ENCODE measurements around the gene RPS19. TPM values are rescaled to one million over a fixed set of nuclear protein-coding genes. Genes with fewer than 3 reads are reported as not detected.

The RPS19 gene
- total and polyA plus RNA-seq, 4 donors: 275 to 655 (median 476) TPM

DNA sequence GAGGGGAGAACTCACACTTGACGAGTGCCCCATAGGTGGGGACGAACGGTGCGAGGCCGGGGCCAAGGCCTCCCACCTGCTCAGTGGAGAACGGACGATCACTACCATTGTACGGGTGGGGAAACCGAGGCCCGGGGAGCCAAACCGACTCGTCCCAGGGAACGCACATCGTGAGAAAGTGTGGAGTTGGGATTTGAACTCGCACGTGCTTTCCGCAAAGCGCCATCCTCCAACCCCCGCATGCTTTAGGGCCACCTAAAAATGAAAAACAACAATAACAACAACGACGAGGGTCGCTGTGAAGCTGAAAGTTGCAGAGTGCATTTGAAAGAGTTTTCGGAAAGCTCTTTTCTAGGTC lies 23.4 kb downstream of the RPS19 start:
- WGBS: 2% methylated on average over 23 of the region's 23 CpGs
- Histone ChIP-seq H3K4me3 (ENCODE audit: low read depth in 1 of 3, low read length in 3 of 3) (peak overlapping the region; percentile 78 to 97 (median 82)), H3K4me1 (ENCODE audit: control insufficient read depth in 4 of 4, insufficient read depth in 4 of 4, low read length in 3 of 4) (peaks cover 0 to 25% (median 17%) of the 10 kb centered on the region in 4 donors), H3K27ac (ENCODE audit: low read depth in 1 of 2, low read length in 2 of 2) (peak overlapping the region; percentile 78 to 87), H3K27me3 (ENCODE audit: control insufficient read depth in 4 of 4, insufficient read depth in 4 of 4, low read length in 3 of 4) (no peaks in the 10 kb centered on the region), H3K36me3 (ENCODE audit: control insufficient read depth in 4 of 4, insufficient read depth in 3 of 4, low read depth in 1 of 4, low read length in 3 of 4) (no peaks in the 10 kb centered on the region), H3K9me3 (ENCODE audit: control insufficient read depth in 4 of 4, low read length in 3 of 4) (no peaks in the 10 kb centered on the region), H3K9ac (ENCODE audit: low read depth in 1 of 2, low read length in 2 of 2) (peak overlapping the region; percentile 52 to 92)
- TF ChIP-seq, protein P1, sequence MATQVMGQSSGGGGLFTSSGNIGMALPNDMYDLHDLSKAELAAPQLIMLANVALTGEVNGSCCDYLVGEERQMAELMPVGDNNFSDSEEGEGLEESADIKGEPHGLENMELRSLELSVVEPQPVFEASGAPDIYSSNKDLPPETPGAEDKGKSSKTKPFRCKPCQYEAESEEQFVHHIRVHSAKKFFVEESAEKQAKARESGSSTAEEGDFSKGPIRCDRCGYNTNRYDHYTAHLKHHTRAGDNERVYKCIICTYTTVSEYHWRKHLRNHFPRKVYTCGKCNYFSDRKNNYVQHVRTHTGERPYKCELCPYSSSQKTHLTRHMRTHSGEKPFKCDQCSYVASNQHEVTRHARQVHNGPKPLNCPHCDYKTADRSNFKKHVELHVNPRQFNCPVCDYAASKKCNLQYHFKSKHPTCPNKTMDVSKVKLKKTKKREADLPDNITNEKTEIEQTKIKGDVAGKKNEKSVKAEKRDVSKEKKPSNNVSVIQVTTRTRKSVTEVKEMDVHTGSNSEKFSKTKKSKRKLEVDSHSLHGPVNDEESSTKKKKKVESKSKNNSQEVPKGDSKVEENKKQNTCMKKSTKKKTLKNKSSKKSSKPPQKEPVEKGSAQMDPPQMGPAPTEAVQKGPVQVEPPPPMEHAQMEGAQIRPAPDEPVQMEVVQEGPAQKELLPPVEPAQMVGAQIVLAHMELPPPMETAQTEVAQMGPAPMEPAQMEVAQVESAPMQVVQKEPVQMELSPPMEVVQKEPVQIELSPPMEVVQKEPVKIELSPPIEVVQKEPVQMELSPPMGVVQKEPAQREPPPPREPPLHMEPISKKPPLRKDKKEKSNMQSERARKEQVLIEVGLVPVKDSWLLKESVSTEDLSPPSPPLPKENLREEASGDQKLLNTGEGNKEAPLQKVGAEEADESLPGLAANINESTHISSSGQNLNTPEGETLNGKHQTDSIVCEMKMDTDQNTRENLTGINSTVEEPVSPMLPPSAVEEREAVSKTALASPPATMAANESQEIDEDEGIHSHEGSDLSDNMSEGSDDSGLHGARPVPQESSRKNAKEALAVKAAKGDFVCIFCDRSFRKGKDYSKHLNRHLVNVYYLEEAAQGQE (IDR thresholded peaks at IDR 0.05): no peak
- TF ChIP-seq, protein P2, sequence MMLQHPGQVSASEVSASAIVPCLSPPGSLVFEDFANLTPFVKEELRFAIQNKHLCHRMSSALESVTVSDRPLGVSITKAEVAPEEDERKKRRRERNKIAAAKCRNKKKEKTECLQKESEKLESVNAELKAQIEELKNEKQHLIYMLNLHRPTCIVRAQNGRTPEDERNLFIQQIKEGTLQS (IDR thresholded peaks at IDR 0.05): no peak
- no peak for TF ChIP-seq RAD21 (IDR thresholded peaks at IDR 0.05)
- TF ChIP-seq NR2F2 (IDR thresholded peaks at IDR 0.05): no peak
- TF ChIP-seq SP1 (IDR thresholded peaks at IDR 0.05): no peak
- TF ChIP-seq FOXA1 (IDR thresholded peaks at IDR 0.05): no peak
- TF ChIP-seq, protein P3, sequence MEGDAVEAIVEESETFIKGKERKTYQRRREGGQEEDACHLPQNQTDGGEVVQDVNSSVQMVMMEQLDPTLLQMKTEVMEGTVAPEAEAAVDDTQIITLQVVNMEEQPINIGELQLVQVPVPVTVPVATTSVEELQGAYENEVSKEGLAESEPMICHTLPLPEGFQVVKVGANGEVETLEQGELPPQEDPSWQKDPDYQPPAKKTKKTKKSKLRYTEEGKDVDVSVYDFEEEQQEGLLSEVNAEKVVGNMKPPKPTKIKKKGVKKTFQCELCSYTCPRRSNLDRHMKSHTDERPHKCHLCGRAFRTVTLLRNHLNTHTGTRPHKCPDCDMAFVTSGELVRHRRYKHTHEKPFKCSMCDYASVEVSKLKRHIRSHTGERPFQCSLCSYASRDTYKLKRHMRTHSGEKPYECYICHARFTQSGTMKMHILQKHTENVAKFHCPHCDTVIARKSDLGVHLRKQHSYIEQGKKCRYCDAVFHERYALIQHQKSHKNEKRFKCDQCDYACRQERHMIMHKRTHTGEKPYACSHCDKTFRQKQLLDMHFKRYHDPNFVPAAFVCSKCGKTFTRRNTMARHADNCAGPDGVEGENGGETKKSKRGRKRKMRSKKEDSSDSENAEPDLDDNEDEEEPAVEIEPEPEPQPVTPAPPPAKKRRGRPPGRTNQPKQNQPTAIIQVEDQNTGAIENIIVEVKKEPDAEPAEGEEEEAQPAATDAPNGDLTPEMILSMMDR (IDR thresholded peaks at IDR 0.05; ENCODE audit: low read depth, low read length, missing input control): no peak
- TF ChIP-seq EGR1 (IDR thresholded peaks at IDR 0.05; ENCODE audit: low read depth in 2 of 2): no peak
- no peak for TF ChIP-seq TAF1 (conservative IDR thresholded peaks at IDR 0.05)
- TF ChIP-seq, protein P4, sequence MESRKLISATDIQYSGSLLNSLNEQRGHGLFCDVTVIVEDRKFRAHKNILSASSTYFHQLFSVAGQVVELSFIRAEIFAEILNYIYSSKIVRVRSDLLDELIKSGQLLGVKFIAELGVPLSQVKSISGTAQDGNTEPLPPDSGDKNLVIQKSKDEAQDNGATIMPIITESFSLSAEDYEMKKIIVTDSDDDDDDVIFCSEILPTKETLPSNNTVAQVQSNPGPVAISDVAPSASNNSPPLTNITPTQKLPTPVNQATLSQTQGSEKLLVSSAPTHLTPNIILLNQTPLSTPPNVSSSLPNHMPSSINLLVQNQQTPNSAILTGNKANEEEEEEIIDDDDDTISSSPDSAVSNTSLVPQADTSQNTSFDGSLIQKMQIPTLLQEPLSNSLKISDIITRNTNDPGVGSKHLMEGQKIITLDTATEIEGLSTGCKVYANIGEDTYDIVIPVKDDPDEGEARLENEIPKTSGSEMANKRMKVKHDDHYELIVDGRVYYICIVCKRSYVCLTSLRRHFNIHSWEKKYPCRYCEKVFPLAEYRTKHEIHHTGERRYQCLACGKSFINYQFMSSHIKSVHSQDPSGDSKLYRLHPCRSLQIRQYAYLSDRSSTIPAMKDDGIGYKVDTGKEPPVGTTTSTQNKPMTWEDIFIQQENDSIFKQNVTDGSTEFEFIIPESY (IDR thresholded peaks at IDR 0.05): no peak
- TF ChIP-seq JUND (IDR thresholded peaks at IDR 0.05): no peak
- no peak for DNase-seq (ENCODE audit: low spot score)

DNA sequence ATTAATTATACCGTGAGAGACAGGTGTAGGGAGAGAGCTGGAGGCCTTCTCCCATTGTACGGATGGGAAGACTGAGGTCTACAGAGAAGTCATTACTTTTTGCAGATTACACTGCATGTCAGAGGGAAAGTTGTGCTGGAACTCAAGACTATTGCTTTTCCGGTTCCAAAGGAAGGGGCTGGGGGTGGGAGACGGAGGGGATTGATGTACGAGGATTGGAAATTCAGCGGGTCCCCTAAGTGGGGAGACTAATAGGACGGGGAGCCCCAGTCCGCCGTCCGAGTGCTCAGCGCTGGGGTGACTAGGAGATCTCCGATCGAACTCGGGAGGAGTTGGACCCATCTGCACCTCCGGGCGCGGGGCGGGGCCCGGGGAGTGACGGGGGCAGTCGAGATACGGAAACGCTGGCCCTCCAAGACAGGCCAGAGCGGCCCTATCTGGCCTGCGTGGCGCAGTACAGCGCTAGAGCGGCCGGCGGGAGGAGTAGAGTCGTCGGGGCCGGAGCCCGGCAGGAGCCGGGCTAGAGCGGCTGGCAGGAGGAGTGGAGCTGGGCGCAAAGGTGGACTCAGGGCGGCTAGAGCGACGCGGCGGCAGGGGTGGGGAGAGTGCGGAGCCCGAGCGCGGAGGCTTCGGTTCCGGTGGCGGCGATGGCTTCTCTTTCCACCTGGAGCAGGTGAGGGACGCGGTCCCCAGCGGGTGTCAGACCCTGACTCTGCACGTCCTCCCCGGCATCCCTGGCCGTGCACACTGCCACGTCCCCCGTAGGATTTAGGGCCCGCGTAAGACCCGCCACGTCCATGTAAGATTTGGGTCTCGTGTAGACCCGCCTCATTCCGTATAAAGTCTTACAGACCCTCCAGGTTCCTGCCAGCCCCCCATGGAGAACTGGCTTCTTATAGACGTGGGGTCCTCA lies 24.0 kb downstream of the RPS19 start:
- peak overlapping the region; percentile 53 to 92 for H3K9ac ChIP-seq (ENCODE audit: low read depth in 1 of 2, low read length in 2 of 2)
- H3K27me3 ChIP-seq (ENCODE audit: control insufficient read depth in 4 of 4, insufficient read depth in 4 of 4, low read length in 3 of 4): no peaks in the 10 kb centered on the region
- peaks cover 0 to 25% (median 17%) of the 10 kb centered on the region in 4 donors for H3K4me1 ChIP-seq (ENCODE audit: control insufficient read depth in 4 of 4, insufficient read depth in 4 of 4, low read length in 3 of 4)
- no peaks in the 10 kb centered on the region for H3K9me3 ChIP-seq (ENCODE audit: control insufficient read depth in 4 of 4, low read length in 3 of 4)
- peaks cover 0 to 3% (median 1%) of the 10 kb centered on the region in 4 donors for H3K36me3 ChIP-seq (ENCODE audit: control insufficient read depth in 4 of 4, insufficient read depth in 3 of 4, low read depth in 1 of 4, low read length in 3 of 4)
- peak; percentile 91 for DNase-seq (ENCODE audit: low spot score)
- WGBS: under 1% methylated on average over 66 of the region's 66 CpGs
- peak overlapping the region; percentile 78 to 87 for H3K27ac ChIP-seq (ENCODE audit: low read depth in 1 of 2, low read length in 2 of 2)
- peak overlapping the region; percentile 78 to 97 (median 90) for H3K4me3 ChIP-seq (ENCODE audit: low read depth in 1 of 3, low read length in 3 of 3)
- TF ChIP-seq TAF1 (conservative IDR thresholded peaks at IDR 0.05) (peak; percentile 72), GABPA (IDR thresholded peaks at IDR 0.05 in 1 of 2, conservative IDR thresholded peaks at IDR 0.05 in 1 of 2) (peak in 1 of 2 donors; percentile 85), FOXA2 (IDR thresholded peaks at IDR 0.05) (no peak), HNF4G (IDR thresholded peaks at IDR 0.05) (no peak), HNF4A (conservative IDR thresholded peaks at IDR 0.05) (peak; percentile 40 to 64), FOXA1 (IDR thresholded peaks at IDR 0.05) (no peak), RAD21 (IDR thresholded peaks at IDR 0.05) (peak; percentile 34 to 53), RXRA (IDR thresholded peaks at IDR 0.05) (peak; percentile 57 to 73), YY1 (IDR thresholded peaks at IDR 0.05) (peak; percentile 70), JUND (IDR thresholded peaks at IDR 0.05) (peak; percentile 50 to 60), SP1 (IDR thresholded peaks at IDR 0.05) (peak; percentile 71), EGR1 (IDR thresholded peaks at IDR 0.05; ENCODE audit: low read depth in 2 of 2) (peak; percentile 11 to 35)
- TF ChIP-seq, protein P2 (IDR thresholded peaks at IDR 0.05): no peak
- TF ChIP-seq, protein P3 (IDR thresholded peaks at IDR 0.05; ENCODE audit: low read depth, low read length, missing input control): peak; percentile 9
- TF ChIP-seq, protein P5, sequence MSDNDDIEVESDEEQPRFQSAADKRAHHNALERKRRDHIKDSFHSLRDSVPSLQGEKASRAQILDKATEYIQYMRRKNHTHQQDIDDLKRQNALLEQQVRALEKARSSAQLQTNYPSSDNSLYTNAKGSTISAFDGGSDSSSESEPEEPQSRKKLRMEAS (IDR thresholded peaks at IDR 0.05): peak; percentile 47
